Common myeloid progenitor, CD34-positive (primary cell): ENCODE measurements around the gene RTP4.

ENCODE experiments used
- CTCF ChIA-PET: fragments of 350-600 bp; sonication (Branson Sonifier 250); formaldehyde crosslinking; loops from one replicate; lab custom pipeline; 2021; ENCODE audit warnings: antibody characterized with exemption; lab: Charles Lee
- POLR2A ChIA-PET: fragments of 350-600 bp; sonication (Branson Sonifier 250); formaldehyde crosslinking; loops from one replicate; lab custom pipeline; 2021; ENCODE audit warnings: antibody characterized with exemption; lab: Charles Lee
- DNase-seq, 3 donors: peaks; one replicate each; pipeline versions ENCODE4 v3.0.0 to v3.0.0-alpha.2; 2013
- H3K27ac ChIP-seq, 2 experiments: 1 replicate in 1 of 2; 2 replicates in 1 of 2; pipeline ENCODE4 v1.7.0; 2013; ENCODE audit warnings: inconsistent platforms in 2 of 2, low read length in 2 of 2, mild to moderate bottlenecking in 2 of 2, low read depth in 1 of 2, moderate library complexity in 1 of 2; ENCODE audit not compliant: severe bottlenecking in 2 of 2, insufficient read depth in 1 of 2, poor library complexity in 1 of 2
- H3K27me3 ChIP-seq, 5 experiments: replicated peaks in 2 of 5; 1 replicate in 3 of 5; 2 replicates in 2 of 5; pipeline versions ENCODE4 v1.6.1 to v1.7.0; 2013; ENCODE audit warnings: low read length in 4 of 5, mild to moderate bottlenecking in 2 of 5, moderate library complexity in 2 of 5, inconsistent platforms in 1 of 5; ENCODE audit not compliant: insufficient read depth in 5 of 5, control insufficient read depth in 4 of 5
- H3K36me3 ChIP-seq, 4 experiments: 1 replicate in 2 of 4; 2 replicates in 2 of 4; pipeline versions ENCODE4 v1.6.1 to v1.7.0; 2013; ENCODE audit warnings: low read length in 3 of 4, control low read depth in 1 of 4, mild to moderate bottlenecking in 1 of 4; ENCODE audit not compliant: control insufficient read depth in 4 of 4, insufficient read depth in 4 of 4
- H3K4me1 ChIP-seq, 4 experiments: 1 replicate in 3 of 4; 2 replicates in 1 of 4; pipeline versions ENCODE4 v1.6.1 to v1.7.1; 2013; ENCODE audit warnings: low read length in 3 of 4, mild to moderate bottlenecking in 3 of 4, control low read depth in 1 of 4, inconsistent platforms in 1 of 4, moderate library complexity in 1 of 4; ENCODE audit not compliant: control insufficient read depth in 4 of 4, insufficient read depth in 4 of 4; ENCODE audit errors: control extremely low read depth in 1 of 4
- H3K4me3 ChIP-seq, 7 experiments: 1 replicate in 4 of 7; 2 replicates in 3 of 7; pipeline versions ENCODE4 v1.5.1 to v1.7.0; 2013; ENCODE audit warnings: mild to moderate bottlenecking in 7 of 7, low read length in 6 of 7, moderate library complexity in 6 of 7, inconsistent platforms in 2 of 7, low read depth in 2 of 7, control low read depth in 1 of 7; ENCODE audit not compliant: insufficient read depth in 4 of 7, control insufficient read depth in 1 of 7; ENCODE audit errors: extremely low read depth in 1 of 7
- H3K9me3 ChIP-seq, 5 experiments: 1 replicate in 4 of 5; 2 replicates in 1 of 5; pipeline versions ENCODE4 v1.6.1 to v1.7.1; 2013; ENCODE audit warnings: low read length in 4 of 5, mild to moderate bottlenecking in 2 of 5, inconsistent platforms in 1 of 5, low read depth in 1 of 5, moderate library complexity in 1 of 5; ENCODE audit not compliant: control insufficient read depth in 4 of 5, insufficient read depth in 2 of 5; ENCODE audit errors: control extremely low read depth in 1 of 5
- WGBS: methylation state at CpG from one replicate; pipeline ENCODE4 v1.1.5; 2013; ENCODE audit not compliant: insufficient coverage; 5-methylcytosine and 5-hydroxymethylcytosine counted together

The RTP4 gene

GRCh38 chr3:187367561-187368103 is 553 bp upstream of the RTP4 start:
- Histone ChIP-seq H3K36me3 (peaks cover 3 to 21% (median 12%) of the 10 kb centered on the region in 4 experiments), H3K4me1 (peaks cover 13 to 23% (median 15%) of the 10 kb centered on the region in 4 experiments), H3K27me3 (no peaks in the 10 kb centered on the region), H3K4me3 (peak overlapping the region in 6 of 7 experiments; percentile 64 to 93 (median 80)), H3K27ac (peak overlapping the region; percentile 89 to 95), H3K9me3 (peaks cover 0 to 6% (median 0%) of the 10 kb centered on the region in 5 experiments)
- CTCF ChIA-PET, result interaction anchor here (0.8 to 1.1 kb wide), 3 partner anchors 13 to 49 kb away, joined by 3 to 6 read pairs (median 4); no protein-coding TSS in a partner anchor
- POLR2A ChIA-PET, result no interaction called here
- no peak for DNase-seq
- 91% methylated on average over 26 of the region's 29 CpGs for WGBS

- H3K4me3 ChIP-seq, result peak overlapping the region in 6 of 7 experiments; percentile 64 to 93 (median 80)
- H3K9me3 ChIP-seq, result peaks cover 0 to 6% (median 0%) of the 10 kb centered on the region in 5 experiments
- DNase-seq, result peak; percentile 12 to 55 (median 50)
- H3K36me3 ChIP-seq, result peaks cover 3 to 21% (median 13%) of the 10 kb centered on the region in 4 experiments
- WGBS, result 0% methylated on average over 1 of the region's 1 CpG
- H3K4me1 ChIP-seq, result peaks cover 13 to 23% (median 15%) of the 10 kb centered on the region in 4 experiments
- peak overlapping the region; percentile 89 to 95 for H3K27ac ChIP-seq
- POLR2A ChIA-PET, result no interaction called here
- CTCF ChIA-PET, result interaction anchor here (1.1 kb wide), 2 partner anchors 16 to 50 kb away, joined by 4 to 6 read pairs; no protein-coding TSS in a partner anchor
- H3K27me3 ChIP-seq, result no peaks in the 10 kb centered on the region
These were observed 883 bp downstream of the RTP4 start for GRCh38 chr3:187369089-187369447.

GRCh38 chr3:187370051-187370450 is 1.9 kb downstream of the RTP4 start:
- POLR2A ChIA-PET, result interaction anchor here (0.6 kb wide), 1 partner anchor 297 kb away, joined by 3 read pairs; no protein-coding TSS in a partner anchor
- whole genome bisulfite sequencing, result 88% methylated on average over 1 of the region's 3 CpGs

GRCh38 chr3:187375581-187375980 is 7.4 kb downstream of the RTP4 start:
- Histone ChIP-seq H3K27ac (no peak overlapping the region), H3K4me3 (no peak overlapping the region), H3K27me3 (no peaks in the 10 kb centered on the region), H3K36me3 (peaks cover 3 to 25% (median 13%) of the 10 kb centered on the region in 4 experiments), H3K4me1 (no peaks in the 10 kb centered on the region), H3K9me3 (peaks cover 0 to 14% (median 0%) of the 10 kb centered on the region in 5 experiments)
- POLR2A ChIA-PET, result no interaction called here
- CTCF ChIA-PET, result no interaction called here
- 100% methylated on average over 2 of the region's 5 CpGs for WGBS
- no peak for DNase-seq

More at GRCh38 chr3:187370051-187370450, 1.9 kb downstream of the RTP4 start:
- no peak overlapping the region for H3K27ac ChIP-seq
- no peak for DNase-seq
- peaks cover 0 to 8% (median 0%) of the 10 kb centered on the region in 5 experiments for H3K9me3 ChIP-seq
- peaks cover 3 to 21% (median 15%) of the 10 kb centered on the region in 4 experiments for H3K36me3 ChIP-seq
- CTCF ChIA-PET, result interaction anchor here (1.1 kb wide), 1 partner anchor 50 kb away, joined by 4 read pairs; no protein-coding TSS in a partner anchor
- peak overlapping the region in 3 of 7 experiments; percentile 5 to 87 (median 56) for H3K4me3 ChIP-seq
- no peaks in the 10 kb centered on the region for H3K27me3 ChIP-seq
- peaks cover 13 to 23% (median 15%) of the 10 kb centered on the region in 4 experiments for H3K4me1 ChIP-seq

- DNase-seq, result no peak
- no peak overlapping the region for H3K27ac ChIP-seq
- WGBS, result no CpG with 5 or more reads among the region's 1 CpG
- CTCF ChIA-PET, result no interaction called here
- H3K27me3 ChIP-seq, result no peaks in the 10 kb centered on the region
- H3K4me3 ChIP-seq, result no peak overlapping the region
- H3K36me3 ChIP-seq, result peaks cover 0 to 6% (median 2%) of the 10 kb centered on the region in 4 experiments
- POLR2A ChIA-PET, result interaction anchor here (1.3 kb wide), 1 partner anchor 15 kb away, joined by 3 read pairs; no protein-coding TSS in a partner anchor
- H3K9me3 ChIP-seq, result peaks cover 0 to 9% (median 0%) of the 10 kb centered on the region in 5 experiments
- no peaks in the 10 kb centered on the region for H3K4me1 ChIP-seq
These were observed 9.7 kb downstream of the RTP4 start for GRCh38 chr3:187377842-187378241.

GRCh38 chr3:187382609-187383151 is 14.5 kb downstream of the RTP4 start:
- ChIA-PET POLR2A (no interaction called here), CTCF (no interaction called here)
- DNase-seq, result no peak
- 97% methylated on average over 7 of the region's 8 CpGs for WGBS
- no peaks in the 10 kb centered on the region for H3K36me3 ChIP-seq
- peaks cover 0 to 3% (median 0%) of the 10 kb centered on the region in 5 experiments for H3K9me3 ChIP-seq
- no peaks in the 10 kb centered on the region for H3K27me3 ChIP-seq
- no peaks in the 10 kb centered on the region for H3K4me1 ChIP-seq
- H3K27ac ChIP-seq, result no peak overlapping the region
- H3K4me3 ChIP-seq, result no peak overlapping the region

GRCh38 chr3:187383246-187383645 is 15.1 kb downstream of the RTP4 start:
- Histone ChIP-seq H3K27ac (no peak overlapping the region), H3K4me1 (no peaks in the 10 kb centered on the region), H3K9me3 (peaks cover 0 to 3% (median 0%) of the 10 kb centered on the region in 5 experiments), H3K27me3 (no peaks in the 10 kb centered on the region), H3K36me3 (no peaks in the 10 kb centered on the region), H3K4me3 (no peak overlapping the region)
- 100% methylated on average over 4 of the region's 4 CpGs for whole genome bisulfite sequencing
- CTCF ChIA-PET, result no interaction called here
- DNase-seq, result no peak
- POLR2A ChIA-PET, result no interaction called here
